MG63 (cell line): ENCODE measurements around the gene UBE2H. TPM values are rescaled to one million over a fixed set of nuclear protein-coding genes. Genes with fewer than 3 reads are reported as not detected.
"Not testable (repeated sequence)": the region's sequence is repeated elsewhere in the genome, so short reads cannot be mapped to it uniquely, and the experiment has no call there.

Experiments used
- DNase-seq: peaks from one replicate; pipeline ENCODE4 v3.0.0-alpha.2; 2020
- H3K27me3 ChIP-seq: fragments of 250-450 bp; sonication (Bioruptor Pico); 2 replicates; pipeline ENCODE4 v1.5.1; 2020; ENCODE audit warnings: mild to moderate bottlenecking, moderate library complexity
- H3K36me3 ChIP-seq: fragments of 250-450 bp; sonication (Bioruptor Pico); 2 replicates; pipeline ENCODE4 v1.5.1; 2020; ENCODE audit warnings: mild to moderate bottlenecking, moderate library complexity
- H3K4me3 ChIP-seq: fragments of 250-450 bp; sonication (Bioruptor Pico); 2 replicates; pipeline ENCODE4 v1.5.1; 2020; ENCODE audit warnings: mild to moderate bottlenecking, moderate library complexity
- H3K9me3 ChIP-seq: fragments of 250-450 bp; sonication (Bioruptor Pico); 2 replicates; pipeline ENCODE4 v1.5.1; 2020; ENCODE audit warnings: mild to moderate bottlenecking, moderate library complexity
- total RNA-seq: library from RNA; depleted of rRNA; stranded (reverse); fragments of >200 nt; shearing (Covaris generic); gene quantifications from 2 replicates; pipeline ENCODE4 v1.2.3, GENCODE V29; 2014; ENCODE audit warnings: low replicate concordance

UBE2H gene
- total RNA-seq, 1 experiment from 2014 or later: 21.2 TPM

DNA sequence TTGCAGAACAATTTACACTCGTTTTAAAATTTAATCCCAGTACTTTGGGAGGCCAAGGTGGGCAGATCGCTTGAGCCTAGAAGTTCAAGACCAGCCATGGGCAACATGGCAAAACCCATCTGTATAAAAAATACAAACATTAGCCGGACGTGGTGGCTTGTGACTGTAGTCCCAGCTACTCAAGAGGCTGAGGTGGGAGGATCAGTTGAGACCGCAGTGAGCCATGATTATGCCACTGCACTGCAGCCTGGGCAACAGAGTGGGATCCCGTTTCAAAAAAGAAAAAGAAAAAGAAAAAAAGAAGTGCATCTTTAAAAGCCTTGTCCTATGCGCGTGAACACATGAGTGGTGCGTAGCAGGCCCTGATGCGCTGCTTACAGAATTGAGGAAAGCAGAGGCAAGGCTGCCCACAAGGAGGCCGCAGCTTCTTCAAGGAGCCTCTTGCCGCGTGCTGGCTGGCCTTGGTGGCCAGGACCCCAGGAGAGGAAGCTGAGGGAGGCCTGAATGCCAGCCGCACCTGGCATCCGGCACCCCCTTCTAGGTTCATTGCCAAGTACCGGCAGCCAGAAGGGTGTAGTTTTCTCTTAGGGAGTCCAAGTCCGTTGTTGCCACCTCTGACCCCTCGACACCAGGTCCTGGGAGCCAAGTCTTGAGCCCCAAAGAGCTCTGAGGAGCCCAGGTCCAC lies 124.5 kb downstream of the UBE2H start:
- H3K27me3 ChIP-seq: no peaks in the 10 kb centered on the region
- no peak overlapping the region for H3K4me3 ChIP-seq
- H3K9me3 ChIP-seq: no peaks in the 10 kb centered on the region
- H3K36me3 ChIP-seq: peaks cover 15% of the 10 kb centered on the region
- no peak for DNase-seq

DNA sequence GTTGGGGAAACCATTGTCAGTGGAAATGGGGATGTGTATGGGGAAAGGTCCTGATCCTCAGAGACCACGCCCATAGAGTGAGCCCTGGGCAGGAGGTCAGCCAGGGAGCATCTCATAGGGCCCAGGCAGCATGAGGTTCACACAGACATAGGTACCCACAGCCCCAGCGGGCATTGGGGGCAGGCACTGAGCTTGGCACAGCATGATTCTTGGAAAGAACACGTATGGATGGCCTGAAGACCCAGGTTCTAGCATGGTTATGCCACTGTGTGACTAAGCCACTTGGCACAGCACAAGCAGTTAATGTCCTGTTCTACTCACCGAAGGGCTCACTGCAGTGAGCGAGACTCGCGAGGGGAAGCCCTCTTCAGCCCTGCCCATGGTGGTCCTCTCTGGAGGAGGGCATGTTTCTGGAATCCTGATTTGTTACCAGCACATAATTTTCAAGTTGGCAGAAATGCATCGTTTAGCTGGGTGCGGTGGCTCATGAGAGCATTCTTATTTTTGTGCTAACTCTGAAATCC lies 125.2 kb downstream of the UBE2H start:
- no peak for DNase-seq
- Histone ChIP-seq H3K27me3 (no peaks in the 10 kb centered on the region), H3K36me3 (peaks cover 15% of the 10 kb centered on the region), H3K9me3 (no peaks in the 10 kb centered on the region), H3K4me3 (no peak overlapping the region)

DNA sequence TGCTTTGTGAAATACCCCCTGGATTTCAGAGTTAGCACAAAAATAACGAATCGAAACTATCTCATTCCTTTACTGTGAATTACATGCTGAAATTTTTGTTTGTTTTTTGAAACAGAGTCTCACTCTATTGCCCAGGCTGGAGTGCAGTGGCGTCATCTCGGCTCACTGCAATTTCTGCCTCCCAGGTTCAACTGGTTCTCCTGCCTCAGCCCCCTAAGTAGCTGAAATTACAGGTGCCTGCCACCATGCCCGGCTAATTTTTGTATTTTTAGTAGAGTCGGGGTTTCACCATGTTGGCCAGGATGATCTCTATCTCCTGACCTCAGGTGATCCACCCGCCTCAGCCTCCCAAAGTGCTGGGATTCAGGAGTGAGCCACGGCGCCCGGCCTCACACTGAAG lies 125.9 kb downstream of the UBE2H start:
- not testable (repeated sequence) for DNase-seq, H3K9me3 ChIP-seq, H3K4me3 ChIP-seq, H3K27me3 ChIP-seq
- peaks cover 15% of the 10 kb centered on the region for H3K36me3 ChIP-seq

DNA sequence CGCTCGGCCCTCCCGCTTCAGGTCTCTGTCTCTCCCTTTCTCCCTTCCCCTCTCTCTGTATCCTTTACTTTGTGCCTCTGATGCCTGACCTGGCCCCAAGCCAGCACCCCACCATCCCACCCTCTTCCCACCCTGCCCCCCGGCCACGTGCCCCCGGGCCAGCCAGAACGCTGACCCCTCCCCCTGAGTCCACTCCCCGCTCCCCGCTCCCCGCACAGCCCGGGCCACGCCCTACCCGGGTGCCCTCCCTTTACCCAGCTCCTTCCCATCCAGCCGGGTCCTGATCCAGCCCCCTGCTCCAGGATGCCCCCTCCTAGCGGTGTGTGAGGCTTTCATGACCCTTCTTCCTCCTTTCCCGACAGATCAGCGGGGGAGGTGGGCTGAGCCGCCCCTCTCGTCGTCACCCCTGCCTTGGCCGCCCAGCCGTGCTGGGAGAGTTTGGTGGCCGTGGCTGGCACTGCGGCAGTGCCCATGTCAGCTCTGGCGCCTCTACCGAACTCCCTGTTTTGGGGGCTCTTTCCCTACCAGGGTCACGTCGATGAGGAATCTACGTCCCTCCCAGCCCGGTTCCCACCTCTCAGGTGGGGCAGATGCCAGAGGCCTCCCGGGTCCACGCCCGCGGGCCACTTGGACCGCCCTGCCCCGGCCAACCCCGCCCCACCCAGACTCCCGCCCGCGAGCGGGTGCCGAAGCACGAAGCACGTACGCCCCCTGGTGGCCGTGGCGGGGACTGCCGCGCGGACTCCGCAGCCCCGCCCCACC lies 127.4 kb downstream of the UBE2H start:
- Histone ChIP-seq H3K4me3 (peak overlapping the region; percentile 61), H3K36me3 (peaks cover 12% of the 10 kb centered on the region), H3K9me3 (no peaks in the 10 kb centered on the region), H3K27me3 (no peaks in the 10 kb centered on the region)
- DNase-seq: peak; percentile 83

DNA sequence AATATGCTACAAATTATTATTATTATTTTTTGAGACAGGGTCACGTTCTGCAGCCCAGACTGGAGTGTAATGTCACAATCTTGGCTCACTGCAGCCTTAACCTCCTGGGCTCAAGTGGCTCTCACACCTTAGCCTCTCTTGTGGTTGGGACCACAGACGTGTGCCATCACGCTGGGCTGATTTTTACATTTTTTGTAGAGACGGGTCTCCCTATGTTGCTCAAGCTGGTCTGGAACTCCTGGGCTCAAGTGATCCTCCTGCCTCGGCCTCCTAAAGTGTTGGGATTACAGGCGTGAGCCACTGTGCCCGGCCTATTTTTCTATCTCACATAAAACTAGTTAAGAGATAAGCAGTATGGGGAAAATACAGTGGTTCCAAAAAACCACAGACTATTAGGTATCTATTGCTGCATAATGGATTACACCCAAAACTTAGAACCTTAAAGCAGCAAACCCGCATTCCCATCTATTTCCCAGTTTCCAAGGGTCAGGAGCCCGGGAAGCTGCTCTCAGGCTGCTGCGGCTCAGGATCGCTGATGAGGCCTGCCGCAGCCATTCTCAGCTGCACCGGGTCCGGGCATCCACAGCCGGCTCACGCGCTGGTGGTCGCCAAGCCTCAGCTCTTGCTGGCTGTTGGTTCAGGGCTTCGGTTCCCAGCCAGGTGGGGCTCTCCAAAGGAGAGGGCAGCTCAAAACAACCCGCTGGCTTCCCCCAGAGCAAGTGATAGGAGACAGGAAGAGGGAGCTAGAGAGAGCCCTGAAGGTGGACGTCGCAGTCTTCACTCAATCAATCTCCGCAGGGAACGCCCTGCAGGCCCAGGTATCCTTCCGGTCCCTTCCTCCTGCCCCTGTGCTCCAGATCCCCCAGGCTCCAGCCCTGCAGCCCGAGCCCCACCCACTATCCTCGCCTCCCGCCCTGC lies 128.2 kb downstream of the UBE2H start:
- H3K27me3 ChIP-seq: no peaks in the 10 kb centered on the region
- no peak for DNase-seq
- H3K4me3 ChIP-seq: peak overlapping the region; percentile 61
- H3K9me3 ChIP-seq: no peaks in the 10 kb centered on the region
- peaks cover 7% of the 10 kb centered on the region for H3K36me3 ChIP-seq

DNA sequence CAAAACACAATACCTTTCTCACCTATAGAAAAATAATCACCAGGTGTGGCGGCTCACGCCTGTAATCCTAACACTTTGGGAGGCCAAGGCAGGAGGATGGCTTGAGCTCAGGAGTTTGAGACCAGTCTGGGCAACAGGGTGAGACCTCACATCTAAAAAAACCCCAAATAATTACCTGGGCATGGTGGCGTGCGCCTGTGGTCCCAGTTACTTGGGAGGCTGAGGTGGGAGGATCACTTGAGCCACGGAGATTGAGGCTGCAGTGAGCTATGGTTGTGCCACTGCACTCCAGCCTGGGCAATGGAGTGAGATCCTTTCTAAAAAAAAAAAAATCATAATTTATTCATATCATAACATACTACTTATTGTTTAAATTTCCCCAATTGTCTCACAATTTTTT lies 129.6 kb downstream of the UBE2H start:
- H3K4me3 ChIP-seq, H3K36me3 ChIP-seq, H3K9me3 ChIP-seq, DNase-seq, H3K27me3 ChIP-seq: not testable (repeated sequence)

DNA sequence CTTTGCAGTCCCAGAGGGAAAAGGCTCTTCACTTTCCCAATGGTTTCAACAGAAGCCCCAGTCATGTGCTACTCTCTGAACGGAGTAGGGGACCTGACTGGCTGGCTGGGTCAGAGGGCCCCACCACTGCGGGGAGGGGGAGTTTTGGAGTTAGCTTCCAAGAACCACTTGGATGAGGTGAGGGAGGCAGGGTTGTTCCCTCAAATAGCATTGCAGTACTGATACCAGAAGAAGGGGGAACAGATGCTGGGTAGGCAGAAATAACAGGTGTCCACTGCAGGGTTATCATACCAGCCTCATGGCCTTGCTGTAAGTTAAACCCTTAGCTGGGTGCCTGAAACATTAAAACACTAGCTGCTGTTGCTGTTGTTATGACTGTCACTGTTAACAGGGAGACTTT lies 131.3 kb downstream of the UBE2H start:
- DNase-seq: no peak
- Histone ChIP-seq H3K4me3 (no peak overlapping the region), H3K9me3 (no peaks in the 10 kb centered on the region), H3K36me3 (peaks cover 11% of the 10 kb centered on the region; the same call in 1 of the 2 replicates), H3K27me3 (no peaks in the 10 kb centered on the region)

DNA sequence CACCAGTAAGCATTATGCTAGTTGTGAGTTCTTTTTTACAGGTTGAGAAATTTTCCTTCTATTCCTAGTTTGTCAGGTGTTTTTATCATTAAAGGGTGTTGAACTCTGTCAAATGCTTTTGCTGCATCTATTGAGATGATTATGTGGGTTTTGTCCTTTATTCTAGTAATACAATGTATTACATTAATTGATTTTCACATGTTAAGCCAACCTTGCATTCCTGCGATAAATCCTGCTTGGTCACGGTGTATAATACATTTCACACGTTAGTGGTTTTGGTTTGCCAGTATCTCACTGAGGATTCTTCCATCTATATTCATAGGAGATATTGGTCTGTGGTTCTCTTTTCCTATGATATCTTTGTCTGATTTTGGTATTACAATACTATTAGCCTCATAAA lies 136.0 kb downstream of the UBE2H start:
- Histone ChIP-seq H3K27me3 (no peaks in the 10 kb centered on the region), H3K4me3 (no peak overlapping the region), H3K36me3 (peaks cover 11% of the 10 kb centered on the region; the same call in 1 of the 2 replicates), H3K9me3 (no peaks in the 10 kb centered on the region)
- no peak for DNase-seq

DNA sequence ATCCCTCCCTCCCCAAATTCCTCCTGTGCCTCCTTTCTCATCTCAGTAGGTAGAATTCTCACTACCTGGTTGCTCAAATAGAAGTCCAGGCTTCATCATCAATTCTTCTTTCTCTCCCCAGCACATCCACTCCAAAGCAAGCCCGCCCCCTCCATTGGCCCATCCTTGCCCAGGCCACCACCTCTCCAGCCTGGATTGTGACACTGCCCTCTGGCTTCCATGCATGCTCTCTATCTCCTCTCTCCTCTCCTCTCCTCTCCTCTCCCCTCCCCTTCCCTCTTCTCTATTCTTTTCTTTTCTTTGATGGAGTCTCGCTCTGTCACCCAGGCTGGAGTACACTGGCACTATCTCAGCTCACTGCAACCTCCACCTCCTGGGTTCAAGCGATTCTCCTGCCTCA lies 144.9 kb downstream of the UBE2H start:
- H3K4me3 ChIP-seq: no peak overlapping the region
- H3K9me3 ChIP-seq: no peaks in the 10 kb centered on the region
- no peaks in the 10 kb centered on the region for H3K27me3 ChIP-seq
- DNase-seq: no peak
- no peaks in the 10 kb centered on the region for H3K36me3 ChIP-seq

DNA sequence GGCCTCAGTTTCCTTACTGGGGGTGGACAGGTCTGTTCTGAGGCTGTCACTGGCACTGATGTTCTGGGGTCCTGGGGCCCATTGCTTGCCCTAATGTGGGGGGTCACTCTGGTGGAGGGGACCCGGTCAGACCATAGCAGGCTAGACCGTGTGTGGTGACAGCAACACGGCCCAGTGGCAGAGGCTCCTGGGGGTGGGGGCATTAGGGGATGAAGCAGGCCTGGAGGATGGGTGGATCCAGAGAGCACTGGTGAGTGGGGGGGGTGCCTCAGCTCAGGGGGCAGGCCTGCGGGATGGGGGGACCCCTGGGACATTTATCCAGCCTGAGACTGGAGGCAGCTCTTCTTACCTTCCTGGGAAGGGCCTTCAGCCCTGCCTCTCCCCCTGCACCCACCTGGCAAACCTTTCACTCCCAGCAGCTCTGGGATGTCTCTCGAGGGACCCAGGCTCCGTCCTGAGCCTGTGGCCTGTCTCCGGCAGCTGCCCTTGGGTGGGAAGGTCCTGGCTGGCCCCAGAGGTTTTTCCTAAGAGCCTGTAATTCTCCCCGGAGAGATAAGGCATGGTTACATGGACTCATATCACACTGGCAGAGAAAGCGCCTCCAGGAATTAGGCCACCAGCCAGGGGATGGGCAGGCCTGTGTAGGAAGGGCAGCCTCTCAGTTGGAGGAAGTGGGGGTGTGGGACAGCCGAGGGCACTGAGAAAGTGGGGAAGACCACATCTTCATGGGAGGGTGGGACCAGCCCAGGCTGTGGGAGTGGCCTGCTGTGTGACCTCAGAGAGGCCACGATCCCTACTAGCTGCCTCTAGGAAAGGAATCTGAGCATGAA lies 147.7 kb downstream of the UBE2H start:
- DNase-seq: no peak
- Histone ChIP-seq H3K36me3 (no peaks in the 10 kb centered on the region), H3K27me3 (no peaks in the 10 kb centered on the region), H3K9me3 (no peaks in the 10 kb centered on the region), H3K4me3 (no peak overlapping the region)

DNA sequence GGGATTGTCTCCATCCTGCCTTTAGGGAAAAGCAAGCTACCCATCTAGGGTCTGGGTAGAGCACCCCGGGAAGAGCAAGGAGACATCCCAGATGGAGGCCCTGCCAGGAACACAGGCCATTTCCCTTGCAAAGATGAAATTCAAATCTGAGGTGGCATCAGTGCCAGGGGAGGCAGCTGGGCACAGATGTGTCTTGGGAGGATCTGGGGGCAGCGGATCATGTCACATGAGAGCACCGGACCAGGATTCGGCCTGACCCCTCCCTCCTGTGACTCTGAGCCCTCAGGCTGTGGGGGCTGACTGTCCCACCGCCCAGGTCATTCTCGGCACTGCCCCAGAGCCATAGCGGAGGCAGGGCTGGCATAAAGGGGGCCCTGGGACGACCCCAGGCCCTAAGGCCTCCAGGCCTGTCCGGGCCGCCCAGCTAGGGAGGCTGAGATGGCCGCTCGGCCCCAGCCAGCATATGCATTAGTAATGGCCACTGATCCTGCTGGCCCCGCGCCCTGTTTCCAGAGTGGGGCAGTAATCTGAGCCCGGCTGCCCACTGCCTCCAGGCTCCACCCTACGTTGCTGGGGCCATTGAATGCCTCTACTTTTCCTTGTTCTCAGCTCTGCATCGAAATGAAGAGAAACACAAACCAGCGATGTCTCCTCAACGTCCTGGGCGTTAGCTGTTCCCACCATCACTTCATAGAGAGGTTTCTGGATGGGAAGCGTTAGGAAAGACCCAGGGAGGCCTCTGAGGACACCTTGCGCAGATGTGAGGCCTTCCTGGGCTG lies 148.5 kb downstream of the UBE2H start:
- Histone ChIP-seq H3K4me3 (no peak overlapping the region), H3K36me3 (no peaks in the 10 kb centered on the region), H3K9me3 (no peaks in the 10 kb centered on the region), H3K27me3 (no peaks in the 10 kb centered on the region)
- no peak for DNase-seq

DNA sequence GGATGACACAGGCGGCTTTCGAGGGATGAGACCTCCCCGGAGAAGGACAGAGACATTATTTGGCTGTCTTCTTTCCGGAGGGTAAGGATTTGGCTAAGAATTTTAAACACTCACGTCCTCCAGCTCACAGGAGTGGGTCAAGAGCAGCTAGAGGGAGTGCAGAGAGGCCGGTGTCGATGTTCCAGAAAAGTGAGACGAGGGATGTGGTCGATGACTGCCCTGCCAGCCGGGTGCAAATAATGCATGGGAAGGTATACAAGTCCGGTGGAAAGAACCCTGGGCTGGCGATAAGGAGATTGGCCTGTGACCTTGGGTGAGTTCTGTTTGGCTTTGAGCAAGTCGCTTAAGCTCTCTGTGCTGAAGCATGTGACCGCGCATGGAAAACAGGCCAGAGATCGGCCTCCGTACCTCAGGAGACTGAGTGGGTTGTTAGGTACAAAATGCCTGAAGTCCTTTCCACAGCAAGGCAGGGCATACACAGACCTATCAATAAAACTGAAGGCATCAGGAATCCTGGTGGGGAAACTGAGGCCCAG lies 149.1 kb downstream of the UBE2H start:
- H3K27me3 ChIP-seq: no peaks in the 10 kb centered on the region
- H3K36me3 ChIP-seq: no peaks in the 10 kb centered on the region
- no peaks in the 10 kb centered on the region for H3K9me3 ChIP-seq
- no peak for DNase-seq
- no peak overlapping the region for H3K4me3 ChIP-seq

DNA sequence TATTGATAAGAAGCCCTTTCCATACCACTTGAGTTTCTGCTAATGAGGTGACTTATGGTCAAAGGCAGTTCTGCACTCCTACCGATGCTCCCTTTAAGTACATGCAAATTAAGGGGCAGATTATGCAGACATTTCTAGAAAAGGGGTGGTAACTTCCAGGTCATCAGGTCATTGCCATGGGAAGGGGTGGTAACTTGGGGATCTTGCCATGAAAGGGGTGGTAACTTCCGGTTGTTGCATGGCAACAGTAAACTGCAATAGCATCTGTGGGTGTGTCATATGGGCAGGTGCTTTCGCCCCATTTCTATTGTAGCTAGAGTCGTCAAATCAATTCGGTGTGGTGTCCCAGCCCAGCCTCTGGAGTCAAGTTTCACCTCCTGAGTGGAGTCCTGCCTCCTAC lies 150.9 kb downstream of the UBE2H start:
- no peak for DNase-seq
- Histone ChIP-seq H3K27me3 (no peaks in the 10 kb centered on the region), H3K36me3 (no peaks in the 10 kb centered on the region), H3K9me3 (no peaks in the 10 kb centered on the region), H3K4me3 (no peak overlapping the region)

DNA sequence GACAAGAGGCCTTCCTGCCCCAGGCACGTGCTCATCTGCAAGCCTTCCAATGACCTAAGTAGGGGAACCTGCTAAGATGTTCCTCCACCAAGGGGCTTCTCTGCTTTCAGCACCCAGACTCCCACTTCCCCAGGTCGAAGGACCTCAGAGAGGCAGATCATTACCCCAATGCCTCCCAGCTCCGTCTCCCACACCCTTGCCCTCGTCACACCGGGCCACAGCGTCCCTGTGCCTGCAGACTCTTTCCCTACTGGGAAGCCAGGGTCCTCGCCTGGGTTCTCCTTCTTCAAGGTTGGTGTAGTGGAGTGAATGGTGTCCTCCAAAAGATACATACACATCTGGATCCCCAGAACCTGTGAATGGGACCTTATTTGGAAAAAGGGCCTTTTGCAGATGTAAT lies 151.9 kb downstream of the UBE2H start:
- H3K27me3 ChIP-seq: no peaks in the 10 kb centered on the region
- H3K4me3 ChIP-seq: no peak overlapping the region
- H3K9me3 ChIP-seq: no peaks in the 10 kb centered on the region
- no peaks in the 10 kb centered on the region for H3K36me3 ChIP-seq
- DNase-seq: no peak

DNA sequence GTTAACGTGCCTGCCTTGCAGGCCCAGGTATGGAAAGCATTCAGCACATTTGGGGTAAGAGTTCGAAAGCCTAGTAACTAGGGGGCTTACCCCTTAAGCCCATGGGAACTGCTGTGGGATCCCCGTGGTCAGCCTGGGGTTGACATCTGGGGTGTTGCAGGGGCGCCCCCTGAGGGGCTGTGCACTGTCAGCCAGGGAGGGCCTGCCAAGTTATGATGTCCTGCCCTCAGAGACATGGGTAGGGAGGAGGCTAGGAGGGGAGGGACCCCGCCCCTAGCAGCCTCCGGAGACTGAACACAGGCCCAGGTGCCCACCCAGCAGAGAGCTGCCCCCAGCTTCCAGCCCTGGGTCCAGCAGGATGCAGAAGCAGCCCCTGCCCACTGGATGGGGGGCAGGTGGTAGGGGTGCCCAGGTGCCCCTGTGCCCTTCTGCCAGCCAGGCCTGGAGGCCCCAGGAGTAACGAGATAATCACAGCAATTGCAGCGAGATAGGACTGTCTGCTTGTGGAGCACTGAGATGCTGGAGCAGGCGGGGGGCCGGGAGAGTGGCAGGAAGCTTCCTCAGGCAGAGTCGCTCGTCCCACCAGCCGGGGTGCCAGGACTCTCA lies 153.3 kb downstream of the UBE2H start:
- H3K36me3 ChIP-seq: no peaks in the 10 kb centered on the region
- no peaks in the 10 kb centered on the region for H3K9me3 ChIP-seq
- H3K4me3 ChIP-seq: no peak overlapping the region
- no peaks in the 10 kb centered on the region for H3K27me3 ChIP-seq
- no peak for DNase-seq
